AG08395 (cell line): ENCODE data around the gene LRP1B.
"Not testable (repeated sequence)": the region's sequence is repeated elsewhere in the genome, so short reads cannot be mapped to it uniquely, and the experiment has no call there.

Experiments used
- DNase-seq: peaks from one replicate; pipeline ENCODE4 v3.0.0; 2012; ENCODE audit warnings: mixed read lengths, low spot score

Gene LRP1B

DNA sequence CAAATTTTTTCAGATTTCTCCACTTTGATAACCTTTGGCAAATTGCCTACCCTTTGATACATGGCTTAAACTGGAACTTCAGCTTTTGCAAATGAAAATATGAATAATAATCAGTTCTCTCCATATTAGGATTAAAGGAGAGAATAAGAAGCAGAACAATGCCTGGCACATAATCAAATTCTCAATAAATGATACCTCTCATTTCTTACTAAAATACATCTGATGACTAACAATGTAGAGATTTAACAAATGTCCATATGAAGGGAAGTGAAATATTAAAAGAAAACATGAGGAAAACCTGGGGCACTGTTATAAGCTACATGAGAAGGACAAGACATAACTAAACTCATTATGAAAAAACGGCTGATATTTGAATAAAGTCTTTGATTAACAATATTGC, 1103.6 kb downstream of the LRP1B start:
- no peak for DNase-seq

DNA sequence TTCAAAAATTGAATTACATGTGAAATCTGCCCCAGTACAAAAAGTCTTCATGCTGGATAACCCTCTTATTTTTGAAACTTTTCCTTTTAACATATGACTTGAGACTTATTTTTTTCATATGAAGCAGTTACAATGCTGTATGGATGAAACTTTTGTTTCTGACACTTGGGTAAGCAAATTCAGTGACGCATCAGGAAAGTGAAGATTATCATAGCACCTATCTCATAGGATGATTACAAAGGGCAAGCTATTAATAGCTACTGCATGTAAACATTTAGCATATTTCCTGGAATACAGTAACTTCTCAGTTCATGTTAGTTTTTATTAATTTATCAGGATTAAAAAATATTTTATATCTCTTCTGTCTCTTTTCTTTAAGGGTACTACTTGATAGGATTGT, 1109.2 kb downstream of the LRP1B start:
- DNase-seq = no peak

DNA sequence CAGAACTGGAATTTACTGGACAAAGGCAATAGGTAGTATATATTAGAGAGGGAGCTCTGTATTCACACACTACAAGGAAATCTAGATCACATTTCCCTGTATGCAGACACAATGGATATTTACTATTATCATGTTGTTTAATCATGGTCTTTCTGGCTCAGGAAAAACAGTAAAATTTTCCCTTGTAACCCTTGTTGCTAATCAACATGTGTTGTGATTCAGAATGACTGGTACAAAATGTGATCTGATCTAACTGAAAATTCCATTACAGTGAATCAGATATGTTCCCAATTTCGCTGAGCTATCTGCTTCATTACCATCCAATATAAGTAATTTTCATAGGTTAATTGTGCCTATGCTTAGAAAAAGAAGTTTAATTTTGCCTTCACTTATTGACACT, 1109.7 kb downstream of the LRP1B start:
- DNase-seq = peak; percentile 68

DNA sequence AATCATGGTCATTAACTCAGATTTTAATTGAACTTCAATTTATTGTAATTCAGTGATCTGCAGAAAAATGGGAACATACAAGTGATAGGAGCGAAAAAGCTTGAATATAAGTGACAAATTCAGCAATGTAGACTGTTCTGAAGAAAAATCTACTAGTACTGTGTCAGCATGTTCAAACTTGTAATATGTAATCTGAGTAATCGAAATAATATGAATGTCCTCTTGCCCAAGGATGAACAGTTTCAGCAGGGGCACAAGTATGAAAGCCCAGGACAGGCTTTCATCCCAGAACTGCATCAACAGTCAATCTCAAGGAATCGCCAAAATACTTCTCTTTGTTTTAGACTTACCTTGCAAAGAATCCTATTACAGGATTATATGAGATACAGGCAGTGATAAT, 1110.5 kb downstream of the LRP1B start:
- peak; percentile 5 for DNase-seq

GRCh38 chr2:141015341-141016047, 1115.3 kb downstream of the LRP1B start:
- peak; percentile 22 for DNase-seq

DNA sequence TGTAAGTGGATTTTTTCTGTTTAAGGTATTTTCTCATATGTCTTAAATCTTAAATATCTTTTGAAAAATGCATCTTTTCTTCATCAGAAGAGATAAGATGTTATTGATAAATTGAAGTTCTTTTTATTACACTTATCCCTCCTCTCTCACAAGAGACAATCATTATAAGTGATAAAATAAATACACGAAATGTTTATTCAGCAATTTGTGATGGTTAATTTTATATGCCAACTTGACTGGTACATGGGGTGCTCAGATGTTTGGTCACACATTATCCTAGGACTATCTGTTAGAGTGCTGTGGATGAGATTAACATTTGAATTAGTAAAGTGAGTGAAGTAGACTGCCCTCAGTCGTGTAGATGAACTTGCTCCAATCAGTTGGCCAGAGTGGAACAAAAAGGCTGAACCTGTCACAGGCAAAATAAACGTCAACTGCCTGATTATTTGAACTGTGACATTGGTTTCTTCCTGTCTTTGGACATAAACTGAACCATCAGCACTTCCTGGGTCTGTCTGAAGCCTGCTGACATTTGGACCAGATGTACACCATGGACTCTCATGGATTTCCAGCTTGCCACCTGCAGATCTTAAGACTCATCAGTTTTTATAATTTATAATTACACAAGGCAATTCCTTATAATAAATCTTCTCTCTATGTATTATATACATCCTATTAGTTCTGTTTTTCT, 1126.7 kb downstream of the LRP1B start:
- no peak for DNase-seq

DNA sequence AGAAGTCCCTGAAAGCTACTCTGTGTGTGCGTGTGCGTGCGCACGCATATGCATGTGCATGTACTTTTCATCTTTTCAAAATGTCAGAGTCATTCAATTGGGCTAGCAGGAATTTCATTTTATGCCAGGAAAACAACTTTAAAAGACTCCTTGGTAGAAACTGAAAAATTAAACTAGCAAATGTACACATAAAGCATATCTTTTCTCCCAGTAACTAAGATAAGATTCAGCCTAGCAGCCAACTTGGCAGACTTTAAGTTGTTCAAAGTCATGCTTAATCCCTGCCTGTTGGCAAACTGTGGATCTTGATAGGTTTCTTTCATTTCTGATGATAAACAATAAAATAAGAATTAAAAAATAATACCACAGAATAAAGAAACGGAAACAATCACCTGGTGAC, 1129.1 kb downstream of the LRP1B start:
- no peak for DNase-seq

DNA sequence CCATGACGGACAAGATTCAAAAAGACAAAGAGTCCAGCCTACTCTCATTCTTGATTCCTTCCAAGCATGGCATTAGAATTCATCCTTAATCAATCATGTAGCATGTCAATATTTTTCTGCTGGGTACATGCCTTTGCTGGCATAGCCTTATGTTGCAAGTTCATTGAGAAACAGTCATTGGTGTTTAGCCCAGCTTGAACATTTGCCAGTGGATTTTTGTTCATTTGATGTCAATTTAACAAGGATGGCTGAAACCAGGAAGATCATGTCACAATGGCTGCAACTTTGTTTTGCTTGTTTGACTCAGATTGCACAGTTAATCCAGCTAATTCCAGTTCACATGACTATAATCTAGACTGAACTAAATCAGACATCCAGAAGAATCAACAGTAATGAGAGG, 1132.2 kb downstream of the LRP1B start:
- no peak for DNase-seq

DNA sequence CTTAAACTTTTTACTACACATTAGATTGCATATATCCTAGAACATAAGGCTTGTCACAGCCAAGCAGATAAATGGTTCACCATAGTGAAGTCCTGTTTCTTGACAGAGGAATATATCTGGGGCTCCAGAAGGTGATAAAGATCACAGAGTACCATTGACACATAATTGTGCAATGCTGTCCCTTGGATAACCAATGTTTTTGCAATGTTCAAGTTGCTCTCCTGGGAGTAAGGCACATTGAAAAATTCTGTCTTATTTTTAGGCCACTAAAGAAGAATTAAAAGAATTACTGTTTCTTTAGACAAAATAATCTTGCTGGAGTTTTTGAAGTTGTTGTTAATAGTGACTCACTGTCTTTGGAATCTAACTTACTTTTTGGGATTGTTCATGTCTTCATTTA, 1132.8 kb downstream of the LRP1B start:
- no peak for DNase-seq

- DNase-seq = no peak
These were observed 1136.0 kb downstream of the LRP1B start for GRCh38 chr2:140994856-140995255.

- peak; percentile 78 for DNase-seq
These were observed 1140.4 kb downstream of the LRP1B start for GRCh38 chr2:140990416-140990815.

DNA sequence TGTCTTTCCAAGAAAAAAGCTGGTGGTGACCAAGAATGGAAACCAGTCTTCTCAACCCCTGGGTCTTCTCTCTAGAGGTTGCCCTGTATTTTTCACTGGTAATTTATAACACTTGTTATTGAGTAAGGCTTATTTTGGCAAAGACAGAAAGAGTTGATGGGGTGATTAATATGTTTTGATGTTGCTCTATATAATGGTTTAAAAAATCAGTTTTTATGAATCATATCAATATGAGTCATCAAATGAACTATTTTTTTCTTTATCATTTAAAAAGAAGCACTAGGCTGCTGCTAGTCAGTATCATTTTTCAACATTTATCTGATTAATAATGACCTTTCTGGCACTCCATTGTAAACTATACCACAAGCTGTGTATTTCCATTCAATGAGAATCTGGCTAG, 1142.2 kb downstream of the LRP1B start:
- no peak for DNase-seq

GRCh38 chr2:140986456-140986855, 1144.4 kb downstream of the LRP1B start:
- DNase-seq = no peak

DNA sequence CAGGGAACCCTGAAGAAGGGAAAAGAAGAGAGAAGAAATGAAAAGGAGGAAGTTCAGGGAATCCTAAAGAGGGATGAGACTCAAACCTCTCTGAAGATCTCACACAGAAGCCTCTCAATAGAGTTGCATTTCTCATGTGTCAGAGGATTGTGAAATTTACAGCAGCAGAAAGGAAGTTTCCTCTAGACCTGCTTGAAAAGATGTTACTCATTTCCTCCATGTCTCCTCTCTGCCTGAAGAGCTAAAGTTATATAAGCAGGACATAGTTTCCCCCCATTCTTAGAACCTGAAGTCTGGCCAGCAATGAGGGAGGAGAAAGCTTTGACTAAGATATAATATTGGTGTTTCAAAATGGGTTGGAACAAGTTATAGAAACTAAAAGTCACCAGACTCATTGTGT, 1155.6 kb downstream of the LRP1B start:
- peak; percentile 33 for DNase-seq

DNA sequence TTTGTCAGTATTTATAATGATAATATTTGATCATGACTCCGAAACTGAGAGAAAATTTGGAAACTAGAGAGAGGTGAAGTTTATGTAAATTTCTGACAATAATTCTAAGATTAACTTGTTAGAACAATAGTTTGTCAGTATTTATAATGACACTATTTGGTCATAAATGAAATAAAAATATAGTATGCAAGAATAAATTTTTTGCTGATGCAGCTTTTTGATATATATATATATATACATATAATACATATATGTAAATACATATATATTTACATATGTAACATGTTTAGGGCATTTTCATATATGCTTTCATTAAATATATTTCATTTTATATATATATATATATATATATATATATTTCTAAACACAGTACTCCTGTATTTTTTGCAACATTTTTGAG, 1158.1 kb downstream of the LRP1B start:
- DNase-seq = no peak

DNA sequence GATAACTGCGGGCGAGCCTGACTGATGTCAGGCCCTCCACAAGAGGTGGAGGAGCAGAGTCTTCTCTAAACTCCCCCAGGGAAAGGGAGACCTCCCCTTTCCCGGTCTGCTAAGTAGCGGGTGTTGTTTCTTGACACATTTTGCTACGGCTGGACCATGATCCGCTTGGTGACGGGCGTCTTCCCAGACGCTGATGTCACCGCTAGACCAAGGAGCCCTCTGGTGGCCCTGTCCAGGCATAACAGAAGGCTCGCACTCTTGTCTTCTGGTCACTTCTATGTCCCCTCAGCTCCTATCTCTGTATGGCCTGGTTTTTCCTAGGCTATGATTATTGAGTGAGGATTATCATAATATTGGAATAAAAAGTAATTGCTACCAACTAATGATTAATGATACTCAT, 1166.5 kb downstream of the LRP1B start:
- DNase-seq = not testable (repeated sequence)

- no peak for DNase-seq
These were observed 1180.9 kb downstream of the LRP1B start for GRCh38 chr2:140949932-140950331.

- DNase-seq = no peak
These were observed 1183.6 kb downstream of the LRP1B start for GRCh38 chr2:140947236-140947635.

DNA sequence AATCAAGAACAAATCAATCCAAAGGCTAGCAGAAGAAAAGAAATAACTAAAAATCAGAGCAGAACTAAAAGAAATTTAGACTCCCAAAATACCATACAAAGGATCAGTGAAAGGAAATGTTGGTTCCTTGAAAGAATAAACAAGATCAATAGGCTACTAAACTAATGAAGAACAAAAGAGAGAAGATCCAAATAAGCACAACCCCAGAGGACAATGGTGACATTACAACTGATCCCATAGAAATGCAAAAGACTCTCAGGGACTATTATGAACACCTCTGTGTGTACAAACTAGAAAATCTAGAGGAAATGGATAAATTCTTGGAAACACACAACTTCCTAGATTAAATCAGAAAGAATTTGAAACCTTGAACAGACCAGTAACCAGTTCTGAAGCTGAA, 1186.9 kb downstream of the LRP1B start:
- no peak for DNase-seq

- DNase-seq = no peak
These were observed 1188.5 kb downstream of the LRP1B start for GRCh38 chr2:140942284-140942683.

DNA sequence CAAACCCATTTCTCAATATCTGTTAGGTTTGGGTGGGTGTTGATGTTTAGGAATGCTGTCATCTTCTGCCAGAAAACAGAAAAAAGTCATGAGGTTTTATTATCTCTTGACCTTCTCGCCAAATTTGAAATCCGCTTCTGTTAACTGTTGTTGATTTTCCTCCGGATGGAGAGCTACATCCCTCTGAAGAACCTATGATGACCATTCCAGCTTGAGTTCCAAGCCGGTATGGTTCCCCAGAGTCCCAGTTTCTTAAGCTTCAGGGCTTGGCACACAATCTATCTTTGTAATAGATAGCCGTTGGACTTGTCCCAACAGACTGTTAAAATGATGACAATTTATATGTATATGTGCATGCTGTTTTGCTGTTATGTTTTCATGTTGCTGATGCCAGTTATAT, 1201.0 kb downstream of the LRP1B start:
- DNase-seq = no peak

GRCh38 chr2:140918426-140918825, 1212.4 kb downstream of the LRP1B start:
- DNase-seq = no peak

DNA sequence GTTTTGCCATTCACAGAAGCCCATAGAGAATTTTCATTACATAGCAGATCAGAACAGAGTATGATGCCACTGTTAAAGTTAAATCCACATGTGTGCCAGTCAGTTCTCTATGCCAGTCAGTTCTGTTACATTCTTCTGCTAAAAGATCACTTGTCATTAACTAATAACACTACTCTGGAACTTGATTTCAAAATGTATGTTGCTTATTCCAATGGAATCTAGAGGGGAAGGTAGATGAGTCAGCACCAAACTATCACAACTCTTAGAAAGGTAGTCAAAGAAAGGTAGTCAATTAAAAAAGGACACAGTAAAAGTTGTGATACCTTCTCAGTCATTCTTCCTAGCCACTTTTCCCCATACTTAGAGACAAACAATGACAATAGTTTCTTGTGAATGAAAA, 1214.4 kb downstream of the LRP1B start:
- no peak for DNase-seq

GRCh38 chr2:140910683-140911082, 1220.1 kb downstream of the LRP1B start:
- DNase-seq = no peak
